KBM-7 (cell line): ENCODE data around the gene ITGA11.

Experiments
- DNase-seq: peaks from one replicate; pipeline ENCODE4 v3.0.0-alpha.2; 2015
- in situ Hi-C: fragments of 300-500 bp; cut with MboI; formaldehyde crosslinking; loops from 2 replicates; pipeline ENCODE4 v1.14.3; 2020; ENCODE audit warnings: low sequenced_read_pairs, low pct_unique_long_range_greater_than_20kb, mixed read lengths

Gene ITGA11

DNA sequence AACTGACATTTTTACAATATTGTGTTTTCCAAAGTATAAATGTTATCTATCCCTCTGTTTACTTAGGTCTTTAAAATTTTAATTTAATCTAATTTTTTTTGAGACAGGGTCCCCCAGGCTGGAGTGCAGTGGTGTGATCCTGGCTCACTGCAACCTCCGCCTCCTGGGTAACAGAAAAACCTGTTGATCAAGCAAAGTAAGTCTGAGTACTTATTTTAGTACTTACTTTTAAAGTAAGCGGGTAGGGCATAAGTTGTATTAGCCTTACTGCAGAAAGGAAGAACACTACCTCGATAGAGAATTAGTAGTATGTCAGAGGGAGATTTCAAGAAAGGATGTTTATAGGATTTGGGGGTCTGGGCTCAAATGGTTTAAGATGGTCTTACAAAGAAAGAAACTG is 166.3 kb downstream of the ITGA11 start:
- no peak for DNase-seq
- in situ Hi-C loops, result no loop called here

GRCh38 chr15:68265081-68265480 is 166.9 kb downstream of the ITGA11 start:
- DNase-seq, result no peak
- in situ Hi-C loops, result no loop called here

GRCh38 chr15:68264282-68264681 is 167.7 kb downstream of the ITGA11 start:
- DNase-seq, result no peak
- in situ Hi-C loops, result no loop called here

- in situ Hi-C loops, result no loop called here
- DNase-seq, result no peak
Observed at GRCh38 chr15:68262514-68263356, 169.2 kb downstream of the ITGA11 start.

GRCh38 chr15:68261980-68262379 is 170.0 kb downstream of the ITGA11 start:
- DNase-seq, result no peak
- in situ Hi-C loops, result no loop called here

- DNase-seq, result no peak
- in situ Hi-C loops, result no loop called here
Observed at GRCh38 chr15:68261241-68261640, 170.7 kb downstream of the ITGA11 start.

DNA sequence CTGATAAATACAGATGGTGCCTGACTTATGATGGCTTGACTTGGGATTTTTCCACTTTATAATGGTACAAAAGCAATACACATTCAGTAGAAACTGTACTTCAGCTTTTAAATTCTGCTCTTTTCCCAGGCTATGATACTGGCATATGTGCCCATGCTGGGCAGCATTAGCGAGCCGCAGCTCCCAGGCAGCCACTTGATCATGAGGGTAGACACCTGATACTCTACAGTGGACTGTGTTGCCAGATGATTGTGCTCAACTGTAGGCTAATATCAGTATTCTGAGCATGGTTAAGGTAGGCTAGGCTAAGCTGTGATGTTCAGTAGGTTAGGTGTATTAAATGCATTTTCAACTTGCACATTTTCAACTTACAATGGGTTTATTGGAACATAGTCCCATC is 172.1 kb downstream of the ITGA11 start:
- no peak for DNase-seq
- in situ Hi-C loops, result no loop called here

DNA sequence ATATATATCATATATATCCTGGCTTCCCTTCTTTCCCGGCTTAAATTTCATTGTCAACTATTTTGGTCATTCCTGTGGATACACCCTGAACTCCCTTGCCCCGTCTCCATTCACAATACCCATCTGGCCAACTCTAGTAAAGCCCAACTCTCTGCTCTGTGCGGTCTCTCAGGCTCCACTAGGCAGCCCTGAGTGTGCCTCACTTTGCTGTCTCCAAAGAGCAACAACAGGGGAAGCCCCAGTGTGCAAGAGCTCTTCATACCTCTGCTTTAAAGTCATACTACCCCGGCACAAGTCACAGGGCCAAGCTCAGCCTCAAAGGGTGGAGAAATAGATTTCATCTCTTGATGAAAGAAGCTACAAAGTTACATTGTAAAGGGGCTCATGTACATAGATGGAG is 173.3 kb downstream of the ITGA11 start:
- in situ Hi-C loops, result no loop called here
- no peak for DNase-seq

DNA sequence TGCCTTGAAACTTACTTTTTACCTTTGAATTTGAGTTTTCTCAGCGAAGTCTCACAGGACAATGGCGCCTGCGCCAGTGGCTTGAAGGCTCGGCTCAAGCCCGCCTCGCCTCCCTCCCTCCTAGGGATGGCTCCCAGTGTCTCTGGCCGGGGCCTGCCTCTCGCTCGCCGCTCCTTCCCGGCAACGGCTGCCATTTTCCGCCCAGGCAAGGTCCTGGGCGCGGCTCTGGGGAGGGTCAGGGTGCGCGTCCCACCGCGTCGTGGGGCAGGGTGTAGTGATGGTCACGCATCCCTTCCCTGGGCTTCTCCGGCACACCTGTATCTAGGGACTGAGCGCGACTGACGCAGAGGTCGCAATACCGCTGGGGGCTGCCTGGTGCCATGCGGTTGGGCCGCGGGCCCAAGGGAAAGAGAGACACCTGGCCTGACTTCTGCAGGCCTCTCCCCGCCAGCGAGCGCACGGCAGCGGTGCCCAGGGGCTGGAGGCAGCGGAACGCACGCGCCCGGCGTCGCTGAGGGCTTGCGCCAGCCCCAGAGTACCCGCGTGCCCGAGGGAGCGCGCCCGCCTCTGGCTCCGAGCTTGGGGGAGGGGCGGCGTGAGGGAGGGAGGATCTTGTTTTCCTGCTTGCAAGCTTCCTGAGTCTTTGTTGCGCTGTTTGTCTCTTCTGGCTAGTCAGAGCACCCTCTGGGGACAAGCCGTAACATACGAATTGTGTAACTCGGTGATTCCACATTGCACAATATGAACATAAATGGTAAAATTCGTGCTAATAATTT is 175.1 kb downstream of the ITGA11 start:
- in situ Hi-C loops, result no loop called here
- DNase-seq, result no peak

- peak; percentile 91 for DNase-seq
- in situ Hi-C loops, result no loop called here
Observed at GRCh38 chr15:68252925-68253534, 178.9 kb downstream of the ITGA11 start.

GRCh38 chr15:68249058-68249713 is 182.8 kb downstream of the ITGA11 start:
- DNase-seq, result peak; percentile 88
- in situ Hi-C loops, result no loop called here
